Progenitor cell of endocrine pancreas (in vitro differentiated cells): ENCODE data around the gene SRSF2. TPM values are rescaled to one million over a fixed set of nuclear protein-coding genes. Genes with fewer than 3 reads are reported as not detected.

Experiments used
- DNase-seq: peaks from one replicate; pipeline ENCODE4 v3.0.0; 2021; ENCODE audit warnings: low spot score; ENCODE audit not compliant: unreplicated experiment
- H3K27ac Mint-ChIP-seq: 2 replicates; pipeline ENCODE4 v1.8.0; 2021; ENCODE audit warnings: mild to moderate bottlenecking, moderate library complexity, mixed read lengths
- H3K27me3 Mint-ChIP-seq: 2 replicates; pipeline ENCODE4 v1.8.0; 2021; ENCODE audit warnings: mixed read lengths
- H3K36me3 Mint-ChIP-seq: 2 replicates; pipeline ENCODE4 v1.8.0; 2022; ENCODE audit warnings: mixed read lengths; ENCODE audit not compliant: insufficient read depth
- H3K4me1 Mint-ChIP-seq: 2 replicates; pipeline ENCODE4 v1.8.0; 2021; ENCODE audit warnings: low read depth, mixed read lengths
- H3K4me3 Mint-ChIP-seq: 2 replicates; pipeline ENCODE4 v1.8.0; 2021; ENCODE audit warnings: low read depth, mild to moderate bottlenecking, moderate library complexity, mixed read lengths
- H3K9me3 Mint-ChIP-seq: 2 replicates; pipeline ENCODE4 v1.8.0; 2021; ENCODE audit warnings: low read depth, mixed read lengths
- total RNA-seq: library from RNA; stranded (reverse); gene quantifications from 2 replicates; pipeline ENCODE4 v1.2.1, GENCODE V29; 2021
- TF ChIP-seq, protein P1 (sequence below): fragments of 200-600 bp; sonication (generic); IDR thresholded peaks from one replicate; pipeline ENCODE4 v1.5.0; 2021; ENCODE audit warnings: antibody characterized with exemption, mild to moderate bottlenecking; ENCODE audit not compliant: unreplicated experiment

SRSF2 gene
- total RNA-seq, 1 donor from 2014 or later, result 265 TPM

DNA sequence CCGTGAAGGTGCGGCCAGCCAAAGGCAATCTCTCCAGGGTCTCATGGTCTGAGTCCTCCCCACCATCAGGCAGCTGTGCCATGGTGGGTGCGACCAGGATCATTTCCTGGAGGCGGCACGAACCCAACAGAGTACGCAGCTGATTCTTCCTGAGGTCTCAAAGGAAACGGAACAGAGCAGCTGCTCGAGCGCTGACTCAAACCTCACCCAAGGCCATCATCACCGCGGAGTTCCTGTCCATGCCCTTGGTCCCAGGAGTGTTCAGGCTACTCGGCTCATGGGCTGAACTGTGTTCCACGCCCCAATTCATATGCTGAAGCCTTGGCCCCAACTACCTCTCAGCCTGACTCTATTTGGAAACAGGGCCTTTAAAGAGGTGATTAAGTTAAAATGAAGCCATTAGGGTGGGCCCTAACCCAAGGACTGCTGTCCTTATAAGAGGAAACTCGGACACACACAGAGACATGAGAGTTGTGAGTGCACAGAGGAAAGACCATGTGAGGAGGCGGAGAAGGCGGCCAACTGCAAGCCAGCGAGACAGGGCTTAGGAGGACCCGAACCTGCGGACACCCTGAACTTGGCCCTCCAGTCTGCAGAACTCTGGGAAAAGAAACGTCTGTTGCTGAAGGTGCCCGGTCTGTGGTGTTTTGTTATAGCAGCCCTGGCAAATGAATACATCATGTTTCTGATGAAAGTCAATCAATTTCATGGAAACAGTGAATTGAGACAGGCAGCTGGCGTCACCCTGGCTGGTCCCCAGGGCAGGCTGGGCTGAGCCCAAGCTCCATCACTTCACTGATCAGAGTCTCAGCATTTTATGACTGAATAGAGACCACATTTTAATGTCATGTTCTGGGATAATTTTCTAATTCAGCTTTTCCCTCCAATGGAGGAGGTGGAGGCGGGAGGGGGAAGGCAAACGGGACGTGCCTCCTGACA lies 40.1 kb downstream of the SRSF2 start:
- DNase-seq, result no peak
- Mint-ChIP-seq H3K36me3 (no peaks in the 10 kb centered on the region), H3K27me3 (no peaks in the 10 kb centered on the region), H3K4me3 (no peak overlapping the region), H3K27ac (no peak overlapping the region), H3K4me1 (peaks cover 32% of the 10 kb centered on the region), H3K9me3 (no peaks in the 10 kb centered on the region)
- TF ChIP-seq, protein P1, sequence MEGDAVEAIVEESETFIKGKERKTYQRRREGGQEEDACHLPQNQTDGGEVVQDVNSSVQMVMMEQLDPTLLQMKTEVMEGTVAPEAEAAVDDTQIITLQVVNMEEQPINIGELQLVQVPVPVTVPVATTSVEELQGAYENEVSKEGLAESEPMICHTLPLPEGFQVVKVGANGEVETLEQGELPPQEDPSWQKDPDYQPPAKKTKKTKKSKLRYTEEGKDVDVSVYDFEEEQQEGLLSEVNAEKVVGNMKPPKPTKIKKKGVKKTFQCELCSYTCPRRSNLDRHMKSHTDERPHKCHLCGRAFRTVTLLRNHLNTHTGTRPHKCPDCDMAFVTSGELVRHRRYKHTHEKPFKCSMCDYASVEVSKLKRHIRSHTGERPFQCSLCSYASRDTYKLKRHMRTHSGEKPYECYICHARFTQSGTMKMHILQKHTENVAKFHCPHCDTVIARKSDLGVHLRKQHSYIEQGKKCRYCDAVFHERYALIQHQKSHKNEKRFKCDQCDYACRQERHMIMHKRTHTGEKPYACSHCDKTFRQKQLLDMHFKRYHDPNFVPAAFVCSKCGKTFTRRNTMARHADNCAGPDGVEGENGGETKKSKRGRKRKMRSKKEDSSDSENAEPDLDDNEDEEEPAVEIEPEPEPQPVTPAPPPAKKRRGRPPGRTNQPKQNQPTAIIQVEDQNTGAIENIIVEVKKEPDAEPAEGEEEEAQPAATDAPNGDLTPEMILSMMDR, result no peak

DNA sequence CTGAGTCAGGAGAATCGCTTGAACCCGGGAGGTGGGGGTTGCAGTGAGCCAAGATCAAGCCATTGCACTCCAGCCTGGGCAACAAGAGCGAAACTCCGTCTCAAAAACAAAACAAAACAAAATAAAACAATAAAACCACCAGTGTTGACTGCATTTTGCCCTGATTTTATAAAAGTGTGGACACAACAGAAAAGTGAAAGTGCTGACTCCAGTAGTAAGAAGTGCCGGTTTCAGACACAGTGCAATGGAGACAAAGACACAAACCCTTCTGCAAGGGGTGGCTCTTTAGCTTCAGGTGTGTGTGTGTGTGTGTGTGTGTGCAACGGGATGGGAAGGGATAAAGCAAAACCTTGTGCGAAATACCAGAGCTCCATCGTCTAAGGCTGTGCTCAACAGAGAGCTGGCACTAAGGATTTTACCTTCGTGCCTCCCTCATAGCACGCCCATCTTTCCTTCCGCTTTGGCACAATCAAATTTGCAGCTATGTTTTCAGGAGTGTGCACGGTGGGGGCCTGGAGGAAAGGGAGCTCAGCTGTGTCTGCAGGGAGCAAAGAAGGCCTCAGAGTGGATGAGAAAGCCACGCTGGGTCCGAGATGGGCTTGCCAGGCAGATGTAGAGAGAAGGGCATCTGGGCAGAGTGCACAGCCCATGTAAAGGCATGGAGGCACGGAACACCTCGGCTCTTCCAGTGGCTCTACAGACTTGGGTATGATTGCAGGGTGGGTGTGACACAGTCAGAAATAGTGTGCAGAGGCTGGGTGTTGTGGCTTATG lies 41.9 kb downstream of the SRSF2 start:
- H3K36me3 Mint-ChIP-seq, result peaks cover 2% of the 10 kb centered on the region
- no peak overlapping the region for H3K4me3 Mint-ChIP-seq
- H3K9me3 Mint-ChIP-seq, result no peaks in the 10 kb centered on the region
- H3K27ac Mint-ChIP-seq, result no peak overlapping the region
- H3K27me3 Mint-ChIP-seq, result no peaks in the 10 kb centered on the region
- DNase-seq, result no peak
- TF ChIP-seq, protein P1, result no peak
- H3K4me1 Mint-ChIP-seq, result peaks cover 22% of the 10 kb centered on the region

DNA sequence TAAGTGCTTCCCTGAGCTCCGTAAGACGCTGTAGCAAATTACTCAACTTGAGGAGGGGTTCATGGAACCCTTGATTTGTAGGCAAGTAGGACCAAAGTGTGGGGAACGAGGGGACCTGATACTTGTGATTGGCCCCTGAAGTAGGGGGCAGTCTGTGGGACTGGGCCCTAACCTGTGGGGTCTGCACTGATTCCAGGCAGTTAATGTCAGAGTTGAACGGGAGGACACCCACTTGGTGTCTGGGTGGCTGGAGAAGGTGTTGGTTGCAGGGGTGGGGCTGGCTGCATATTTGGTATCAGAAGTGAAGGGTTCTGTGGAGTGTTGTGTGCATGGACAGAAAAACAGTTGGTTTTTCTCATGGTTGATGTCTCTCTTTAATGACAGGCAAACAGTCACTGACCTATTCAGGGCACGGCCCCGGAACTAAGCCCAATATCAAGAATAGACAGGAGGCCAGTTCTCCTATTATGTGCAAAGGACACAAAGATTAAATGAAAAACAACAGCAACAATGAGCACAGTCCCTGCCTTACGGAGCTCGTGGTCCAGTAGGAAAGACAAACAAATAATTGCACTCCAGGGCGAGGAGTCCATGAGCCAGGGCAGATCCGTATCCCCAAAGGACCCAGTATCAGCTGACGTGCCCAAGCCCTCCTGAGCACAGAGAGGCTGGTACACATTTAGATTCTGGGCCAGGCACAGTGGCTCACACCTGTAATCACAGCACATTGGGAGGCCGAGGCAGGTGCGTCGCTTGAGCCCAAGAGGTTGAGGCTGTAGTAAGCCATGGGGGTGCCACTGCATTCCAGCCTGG lies 45.5 kb downstream of the SRSF2 start:
- Mint-ChIP-seq H3K4me1 (peaks cover 17% of the 10 kb centered on the region), H3K36me3 (peaks cover 6% of the 10 kb centered on the region), H3K9me3 (no peaks in the 10 kb centered on the region), H3K27ac (no peak overlapping the region), H3K4me3 (no peak overlapping the region), H3K27me3 (no peaks in the 10 kb centered on the region)
- TF ChIP-seq, protein P1, result no peak
- no peak for DNase-seq

- no peak overlapping the region for H3K27ac Mint-ChIP-seq
- H3K4me3 Mint-ChIP-seq, result no peak overlapping the region
- H3K27me3 Mint-ChIP-seq, result no peaks in the 10 kb centered on the region
- TF ChIP-seq, protein P1, result no peak
- peaks cover 20% of the 10 kb centered on the region for H3K4me1 Mint-ChIP-seq
- H3K9me3 Mint-ChIP-seq, result no peaks in the 10 kb centered on the region
- peaks cover 7% of the 10 kb centered on the region for H3K36me3 Mint-ChIP-seq
- DNase-seq, result no peak
Measured at GRCh38 chr17:76690596-76691280, 46.4 kb downstream of the SRSF2 start.
